ENCODE data around the gene PRRT3. TPM values are rescaled to one million over a fixed set of nuclear protein-coding genes. Genes with fewer than 3 reads are reported as not detected.

The PRRT3 gene
- 1.5 and 1.6 TPM in 2 replicates for total RNA-seq (2014; rRNA removed; shearing (Covaris generic))

DNA sequence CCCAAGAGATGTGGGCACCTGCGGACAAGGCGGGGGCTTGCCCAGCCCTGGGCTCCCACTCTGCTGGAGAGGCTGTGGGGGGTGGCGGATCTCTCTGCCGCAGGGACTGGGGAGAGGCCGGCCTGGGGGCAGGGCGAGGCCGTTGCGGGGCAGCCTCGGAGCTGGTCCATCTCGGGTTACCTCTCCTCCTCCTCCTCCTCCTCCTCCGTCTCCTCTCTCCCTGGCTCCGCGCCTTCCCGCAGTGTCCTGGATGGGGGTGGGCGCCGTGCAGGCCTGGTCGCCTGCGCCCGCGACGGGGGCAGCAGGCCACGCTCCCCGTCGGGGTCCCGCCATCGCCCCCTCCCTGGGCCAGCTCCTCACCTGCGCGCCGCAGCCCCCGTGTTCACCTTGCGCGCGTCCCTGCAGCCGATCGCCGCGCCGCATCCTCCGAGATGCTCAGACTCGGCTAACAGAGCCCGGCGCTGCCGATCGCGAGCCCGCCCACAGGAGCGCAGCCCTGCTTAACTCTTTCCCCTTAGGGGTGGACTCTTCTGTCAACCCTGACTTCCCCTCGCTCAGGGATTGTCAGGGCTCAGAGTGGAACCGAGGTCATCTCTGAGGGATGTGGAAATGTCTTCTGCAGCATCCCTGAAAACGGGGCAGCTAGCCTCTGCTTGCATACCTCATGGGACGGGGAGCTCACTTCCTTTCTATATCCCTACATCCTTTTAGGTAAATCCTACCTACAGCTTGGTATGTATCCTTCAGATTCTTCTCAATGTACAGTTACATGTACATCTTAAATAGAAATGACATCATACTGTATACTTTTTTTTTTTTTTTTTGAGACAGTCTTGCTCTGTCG, at the start of gene PRRT3:
Gene PRRT3 (minus strand): TSS at position 447 of the 844 bp plus-strand sequence. CDS start 2,293 bp downstream, outside the sequence.

DNA sequence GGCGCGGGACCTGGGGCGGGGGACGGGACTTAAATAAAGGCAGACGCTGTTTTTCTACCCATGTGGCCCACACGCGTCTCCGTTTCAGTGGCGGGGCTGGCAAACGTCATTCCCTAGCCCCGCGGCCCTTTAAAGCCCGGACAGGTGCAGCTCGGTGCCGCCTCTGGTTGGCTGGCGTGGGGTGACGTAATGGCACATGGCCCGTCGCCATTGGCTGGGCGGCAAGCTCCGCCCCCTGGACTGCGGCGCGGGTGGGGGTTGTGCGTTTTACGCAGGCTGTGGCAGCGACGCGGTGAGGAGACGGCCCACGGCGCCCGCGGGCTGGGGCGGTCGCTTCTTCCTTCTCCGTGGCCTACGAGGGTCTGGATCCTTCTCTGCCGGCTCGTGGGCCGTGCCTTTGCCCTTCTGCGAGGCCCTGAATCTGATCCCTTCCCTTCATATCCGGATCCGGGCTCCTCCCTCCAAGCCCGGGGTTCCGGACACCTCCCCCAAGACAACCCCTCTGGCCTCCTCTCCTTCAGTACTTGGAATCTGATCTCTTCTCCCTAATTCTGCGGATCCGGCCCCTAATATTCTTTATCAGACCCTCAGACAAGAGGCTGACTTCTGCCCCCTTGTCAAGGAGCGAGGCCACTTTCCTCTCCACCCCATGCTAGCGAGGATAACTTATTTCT, 18.5 kb downstream of the PRRT3 start, which contains the start of gene CRELD1:
Gene CRELD1 (plus strand): TSS at position 274 of the 674 bp plus-strand sequence. CDS start 605 bp downstream, outside the sequence.

DNA sequence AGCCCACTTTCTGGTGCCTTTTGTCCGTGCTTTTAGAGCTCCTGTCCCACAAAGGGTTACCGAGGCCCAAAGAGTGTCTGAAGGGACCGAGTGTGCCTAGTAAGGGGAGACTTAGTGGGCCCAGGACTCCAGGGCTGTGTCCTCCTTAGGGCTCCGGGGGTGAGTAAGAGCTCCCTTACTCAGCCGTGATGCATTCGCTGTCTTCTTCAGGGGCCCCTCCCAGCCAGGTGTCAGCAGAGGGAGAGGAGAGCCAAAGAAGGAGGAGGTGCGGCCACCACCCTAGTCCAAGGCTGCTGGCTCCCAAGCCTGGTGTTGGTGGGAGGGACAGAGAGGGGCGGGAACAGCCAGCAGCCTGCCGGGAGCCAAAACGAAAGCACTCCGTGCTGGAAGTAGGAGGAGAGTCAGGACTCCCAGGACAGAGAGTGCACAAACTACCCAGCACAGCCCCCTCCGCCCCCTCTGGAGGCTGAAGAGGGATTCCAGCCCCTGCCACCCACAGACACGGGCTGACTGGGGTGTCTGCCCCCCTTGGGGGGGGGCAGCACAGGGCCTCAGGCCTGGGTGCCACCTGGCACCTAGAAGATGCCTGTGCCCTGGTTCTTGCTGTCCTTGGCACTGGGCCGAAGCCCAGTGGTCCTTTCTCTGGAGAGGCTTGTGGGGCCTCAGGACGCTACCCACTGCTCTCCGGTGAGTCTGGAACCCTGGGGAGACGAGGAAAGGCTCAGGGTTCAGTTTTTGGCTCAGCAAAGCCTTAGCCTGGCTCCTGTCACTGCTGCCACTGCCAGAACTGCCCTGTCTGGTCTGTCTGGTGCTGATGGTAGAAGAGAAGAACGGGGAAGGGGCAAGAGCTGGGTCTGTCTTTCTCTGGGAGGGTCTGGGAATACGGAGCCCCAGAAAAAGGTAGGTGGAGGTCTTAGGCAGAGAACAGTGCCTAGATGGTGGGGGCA, 35.2 kb downstream of the PRRT3 start, which contains the start of gene IL17RC:
Gene IL17RC (plus strand): TSS at position 365 of the 947 bp plus-strand sequence. CDS start 218 bp downstream, at position 583.

DNA sequence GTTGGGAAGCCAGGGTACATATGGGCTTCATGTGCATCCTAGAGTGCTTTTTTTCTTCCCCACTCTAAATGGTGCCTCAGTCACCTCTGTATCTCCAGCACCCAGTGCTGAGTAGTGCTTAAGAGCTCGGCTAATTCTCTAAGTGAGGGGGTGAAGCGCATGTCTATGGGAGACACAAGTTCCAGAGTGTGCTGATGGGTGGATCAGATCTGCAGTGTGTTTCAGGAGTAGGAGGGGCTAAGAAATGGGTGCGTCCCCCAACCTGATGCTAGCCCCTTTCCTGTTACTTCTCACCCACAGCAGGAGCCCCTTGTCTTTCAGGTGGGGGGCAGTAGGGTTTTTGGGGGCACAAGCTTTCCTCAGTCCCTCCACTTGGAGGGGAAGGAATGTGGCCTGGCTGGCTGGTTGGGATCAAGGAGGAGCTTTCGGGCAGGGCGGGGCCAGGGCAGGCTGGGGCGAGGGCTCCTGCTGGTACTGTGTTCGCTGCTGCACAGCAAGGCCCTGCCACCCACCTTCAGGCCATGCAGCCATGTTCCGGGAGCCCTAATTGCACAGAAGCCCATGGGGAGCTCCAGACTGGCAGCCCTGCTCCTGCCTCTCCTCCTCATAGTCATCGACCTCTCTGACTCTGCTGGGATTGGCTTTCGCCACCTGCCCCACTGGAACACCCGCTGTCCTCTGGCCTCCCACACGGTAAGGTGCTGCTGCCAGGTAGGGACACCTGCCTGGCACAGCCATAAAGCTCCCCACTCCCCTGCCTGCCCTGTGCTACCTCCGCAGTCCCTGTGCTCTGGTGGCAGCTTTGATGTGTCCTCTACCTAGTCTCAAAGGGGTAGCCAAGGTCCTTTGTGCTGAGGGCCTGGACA, 49.6 kb downstream of the PRRT3 start, which contains the start of gene IL17RE:
Gene IL17RE (plus strand): TSS at position 477 of the 866 bp plus-strand sequence. CDS start 85 bp downstream, at position 562.

Small RNA genes within 50 kb of the gene (small RNA-seq; reads per million reads assigned to genes)
- gene CYCSP10 (not detected), gene RNU6-882P (not detected)

Other genes starting within 250 kb of the PRRT3 start
- gene CPNE9, start 248.6 kb downstream of the PRRT3 start, total RNA-seq (2014; rRNA removed; shearing (Covaris generic)): 0.05 and 0.11 TPM in 2 replicates
- gene BRPF1, start 220.7 kb downstream of the PRRT3 start, total RNA-seq (2014; rRNA removed; shearing (Covaris generic)): 41.5 and 43.6 TPM in 2 replicates
- gene OGG1, start 202.5 kb downstream of the PRRT3 start, total RNA-seq (2014; rRNA removed; shearing (Covaris generic)): 36.4 and 39.3 TPM in 2 replicates
- 2.7 and 4.7 TPM in 2 replicates for gene CAMK1, start 182.5 kb downstream of the PRRT3 start, total RNA-seq (2014; rRNA removed; shearing (Covaris generic))
- 107 and 109 TPM in 2 replicates for gene TADA3, start 159.9 kb downstream of the PRRT3 start, total RNA-seq (2014; rRNA removed; shearing (Covaris generic))
- gene ARPC4, start 159.3 kb downstream of the PRRT3 start, total RNA-seq (2014; rRNA removed; shearing (Covaris generic)): 187 and 200 TPM in 2 replicates
- gene TTLL3, start 142.1 kb downstream of the PRRT3 start, total RNA-seq (2014; rRNA removed; shearing (Covaris generic)): 11.8 and 15.3 TPM in 2 replicates
- gene RPUSD3, start 108.4 kb downstream of the PRRT3 start, total RNA-seq (2014; rRNA removed; shearing (Covaris generic)): 68.3 and 89.1 TPM in 2 replicates
- 0.38 and 0.48 TPM in 2 replicates for gene CIDEC, start 72.2 kb downstream of the PRRT3 start, total RNA-seq (2014; rRNA removed; shearing (Covaris generic))
- 36.3 and 37.3 TPM in 2 replicates for gene JAGN1, start 61.8 kb downstream of the PRRT3 start, total RNA-seq (2014; rRNA removed; shearing (Covaris generic))
- 0.15 and 0.24 TPM in 2 replicates for gene IL17RE, start 49.6 kb downstream of the PRRT3 start, total RNA-seq (2014; rRNA removed; shearing (Covaris generic))
- gene IL17RC, start 35.3 kb downstream of the PRRT3 start, total RNA-seq (2014; rRNA removed; shearing (Covaris generic)): 35.3 and 37.3 TPM in 2 replicates
- 18.7 and 20.7 TPM in 2 replicates for gene CRELD1, start 18.6 kb downstream of the PRRT3 start, total RNA-seq (2014; rRNA removed; shearing (Covaris generic))
- 42.6 and 59.0 TPM in 2 replicates for gene EMC3, start 34.4 kb upstream of the PRRT3 start, total RNA-seq (2014; rRNA removed; shearing (Covaris generic))
- gene FANCD2, start 74.0 kb upstream of the PRRT3 start, total RNA-seq (2014; rRNA removed; shearing (Covaris generic)): 42.7 and 46.6 TPM in 2 replicates
- not detected in 2 replicates for gene FANCD2OS, start 155.8 kb upstream of the PRRT3 start, total RNA-seq (2014; rRNA removed; shearing (Covaris generic))
- gene BRK1, start 163.3 kb upstream of the PRRT3 start, total RNA-seq (2014; rRNA removed; shearing (Covaris generic)): 60.2 and 60.5 TPM in 2 replicates
- 52.1 and 54.9 TPM in 2 replicates for gene VHL, start 189.4 kb upstream of the PRRT3 start, total RNA-seq (2014; rRNA removed; shearing (Covaris generic))
- 3.5 and 4.5 TPM in 2 replicates for gene IRAK2, start 212.5 kb upstream of the PRRT3 start, total RNA-seq (2014; rRNA removed; shearing (Covaris generic))

Measured in A375 (cell line).